ENCODE results near the gene ITCH.
"Not testable (repeated sequence)": the region's sequence is repeated elsewhere in the genome, so short reads cannot be mapped to it uniquely, and the experiment has no call there.

Gene ITCH

GRCh38 chr20:34421766-34422466 lies 58.8 kb downstream of the ITCH start:
- no peak for TF ChIP-seq CTCF (IDR thresholded peaks at IDR 0.05; ENCODE audit: insufficient read depth, low read depth, low read length, missing control alignments)
- no peak for DNase-seq (ENCODE audit: low read depth)
- H3K4me3 ChIP-seq (ENCODE audit: low read depth, low read length): no peak overlapping the region

- DNase-seq (ENCODE audit: low read depth): not testable (repeated sequence)
Measured at GRCh38 chr20:34425032-34425690, 62.1 kb downstream of the ITCH start.

GRCh38 chr20:34426026-34426425 lies 63.0 kb downstream of the ITCH start:
- no peak for DNase-seq (ENCODE audit: low read depth)
- no peak overlapping the region for H3K4me3 ChIP-seq (ENCODE audit: low read depth, low read length)
- TF ChIP-seq CTCF (IDR thresholded peaks at IDR 0.05; ENCODE audit: insufficient read depth, low read depth, low read length, missing control alignments): no peak

More at GRCh38 chr20:34425032-34425690, 62.1 kb downstream of the ITCH start:
- not testable (repeated sequence) for H3K4me3 ChIP-seq (ENCODE audit: low read depth, low read length)

- H3K4me3 ChIP-seq (ENCODE audit: low read depth, low read length): no peak overlapping the region
- no peak for TF ChIP-seq CTCF (IDR thresholded peaks at IDR 0.05; ENCODE audit: insufficient read depth, low read depth, low read length, missing control alignments)
- DNase-seq (ENCODE audit: low read depth): no peak
Measured at GRCh38 chr20:34427331-34427730, 64.3 kb downstream of the ITCH start.

- H3K4me3 ChIP-seq (ENCODE audit: low read depth, low read length): no peak overlapping the region
- TF ChIP-seq CTCF (IDR thresholded peaks at IDR 0.05; ENCODE audit: insufficient read depth, low read depth, low read length, missing control alignments): no peak
- DNase-seq (ENCODE audit: low read depth): no peak
Measured at GRCh38 chr20:34427784-34428183, 64.7 kb downstream of the ITCH start.

GRCh38 chr20:34431168-34431567 lies 68.1 kb downstream of the ITCH start:
- DNase-seq (ENCODE audit: low read depth): no peak
- no peak for TF ChIP-seq CTCF (IDR thresholded peaks at IDR 0.05; ENCODE audit: insufficient read depth, low read depth, low read length, missing control alignments)
- no peak overlapping the region for H3K4me3 ChIP-seq (ENCODE audit: low read depth, low read length)

GRCh38 chr20:34432663-34433062 lies 69.6 kb downstream of the ITCH start:
- not testable (repeated sequence) for DNase-seq (ENCODE audit: low read depth); H3K4me3 ChIP-seq (ENCODE audit: low read depth, low read length)

- no peak overlapping the region for H3K4me3 ChIP-seq (ENCODE audit: low read depth, low read length)
- DNase-seq (ENCODE audit: low read depth): no peak
- no peak for TF ChIP-seq CTCF (IDR thresholded peaks at IDR 0.05; ENCODE audit: insufficient read depth, low read depth, low read length, missing control alignments)
Measured at GRCh38 chr20:34433391-34433790, 70.3 kb downstream of the ITCH start.

Data from GM12865 (cell line).